A673 (cell line): ENCODE results near the gene DENND2C. TPM values are rescaled to one million over a fixed set of nuclear protein-coding genes. Genes with fewer than 3 reads are reported as not detected.

Source experiments
- BruUV-seq: library from RNA; stranded (reverse); fragments of 400-500 nt; replicated peaks from 2 replicates; lab custom pipeline; 2021; lab: Mats Ljungman, UMichigan
- CTCF ChIA-PET: fragments of 300-600 bp; sonication (Branson Sonifier 250); formaldehyde crosslinking; loops from one replicate; lab custom pipeline; 2022; ENCODE audit warnings: antibody characterized with exemption; lab: Charles Lee
- POLR2A ChIA-PET: fragments of 300-600 bp; sonication (Branson Sonifier 250); formaldehyde crosslinking; loops from one replicate; lab custom pipeline; 2022; ENCODE audit warnings: antibody characterized with exemption; ENCODE audit not compliant: low non-redundant PET; lab: Charles Lee
- DNase-seq: peaks from one replicate; pipeline ENCODE4 v3.0.0-alpha.2; 2015; ENCODE audit warnings: low spot score
- H3K27ac ChIP-seq: fragments of 200-600 bp; sonication (generic); 2 replicates; pipeline ENCODE4 v1.5.1; 2016; ENCODE audit warnings: mixed run types, low read depth, mild to moderate bottlenecking, mixed read lengths, antibody characterized with exemption, low read length; ENCODE audit not compliant: poor library complexity, severe bottlenecking
- H3K27me3 ChIP-seq: fragments of 200-600 bp; sonication (generic); replicated peaks from 2 replicates; pipeline ENCODE4 v1.6.1; 2017; ENCODE audit warnings: mixed run types, low read depth, mild to moderate bottlenecking, mixed read lengths, antibody characterized with exemption, low read length; ENCODE audit not compliant: insufficient read depth, poor library complexity
- H3K36me3 ChIP-seq: fragments of 200-600 bp; sonication (generic); 2 replicates; pipeline ENCODE4 v1.6.1; 2016; ENCODE audit warnings: mixed run types, mild to moderate bottlenecking, mixed read lengths, antibody characterized with exemption, low read length; ENCODE audit not compliant: insufficient read depth, poor library complexity, severe bottlenecking
- H3K4me1 ChIP-seq: fragments of 200-600 bp; sonication (generic); 2 replicates; pipeline ENCODE4 v1.6.1; 2017; ENCODE audit warnings: mixed run types, mild to moderate bottlenecking, mixed read lengths, antibody characterized with exemption, low read length; ENCODE audit not compliant: insufficient read depth, poor library complexity, severe bottlenecking
- H3K4me3 ChIP-seq: fragments of 200-600 bp; sonication (generic); 2 replicates; pipeline ENCODE4 v1.5.1; 2016; ENCODE audit warnings: low read depth, mixed run types, mild to moderate bottlenecking, mixed read lengths, low read length; ENCODE audit not compliant: poor library complexity, severe bottlenecking
- H3K9me3 ChIP-seq: fragments of 200-600 bp; sonication (generic); 2 replicates; pipeline ENCODE4 v1.6.1; 2016; ENCODE audit warnings: mixed run types, low read depth, mild to moderate bottlenecking, mixed read lengths, antibody characterized with exemption, low read length; ENCODE audit not compliant: poor library complexity, severe bottlenecking
- CTCF ChIP-seq: fragments of 300-800, 200-600 bp; sonication (generic); conservative IDR thresholded peaks from 2 replicates; pipeline ENCODE4 v1.5.1; 2017; ENCODE audit warnings: low read depth, mild to moderate bottlenecking, antibody characterized with exemption, low read length, moderate library complexity, mixed read lengths
- EZH2 ChIP-seq: fragments of 200-600 bp; sonication (generic); IDR thresholded peaks from 2 replicates; pipeline ENCODE4 v1.6.1; 2017; ENCODE audit warnings: borderline replicate concordance, low read depth, mild to moderate bottlenecking, mixed read lengths, antibody characterized with exemption, low read length; ENCODE audit not compliant: poor library complexity, severe bottlenecking
- intact Hi-C: fragments of 100-400 bp; cut with micrococcal nuclease; formaldehyde crosslinking; loops from one replicate; pipeline ENCODE4 v1.10.0; 2022; ENCODE audit not compliant: unreplicated experiment
- total RNA-seq: library from RNA; stranded (reverse); gene quantifications from 2 replicates; pipeline ENCODE4 v1.2.3, GENCODE V29; 2021

The DENND2C gene
- total RNA-seq, 1 experiment from 2014 or later, result 1.9 TPM

DNA sequence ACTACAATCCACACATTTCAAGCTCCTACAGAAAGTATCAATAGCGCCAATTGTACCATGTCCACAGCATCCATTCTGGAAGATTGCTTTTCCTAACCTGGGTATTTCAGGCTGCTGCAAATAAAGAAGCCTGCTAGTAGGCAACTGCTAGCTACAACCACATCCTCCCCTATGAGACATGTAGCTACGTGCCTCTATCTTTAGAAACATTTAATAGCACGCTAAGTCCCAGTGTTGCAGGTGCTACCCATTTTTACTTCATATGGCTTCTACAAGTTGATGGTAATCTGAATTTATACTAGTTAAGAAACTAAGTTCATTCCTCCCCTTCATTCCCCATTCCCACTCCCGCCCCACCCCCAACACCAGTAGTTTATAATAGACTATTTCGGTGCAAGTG lies 32.9 kb upstream of the DENND2C start:
- BruUV-seq, result no TSS peak
- ChIA-PET POLR2A (no interaction called here), CTCF (no interaction called here)
- Histone ChIP-seq H3K4me3 (no peak overlapping the region), H3K9me3 (no peaks in the 10 kb centered on the region), H3K27me3 (no peaks in the 10 kb centered on the region), H3K27ac (no peak overlapping the region), H3K4me1 (no peaks in the 10 kb centered on the region), H3K36me3 (peaks cover 17% of the 10 kb centered on the region)
- DNase-seq, result no peak
- intact Hi-C loops, result no loop called here
- TF ChIP-seq CTCF, result no peak
- no peak for TF ChIP-seq EZH2

- no peaks in the 10 kb centered on the region for H3K4me1 ChIP-seq
- H3K9me3 ChIP-seq, result no peaks in the 10 kb centered on the region
- H3K4me3 ChIP-seq, result no peak overlapping the region
- TF ChIP-seq EZH2 (no peak), CTCF (no peak)
- peaks cover 9% of the 10 kb centered on the region for H3K36me3 ChIP-seq
- no peak overlapping the region for H3K27ac ChIP-seq
- no peaks in the 10 kb centered on the region for H3K27me3 ChIP-seq
- no peak for DNase-seq
- ChIA-PET CTCF (no interaction called here), POLR2A (no interaction called here)
- intact Hi-C loops, result no loop called here
- no TSS peak for BruUV-seq
Measured at GRCh38 chr1:114701931-114702330, 32.1 kb upstream of the DENND2C start.

DNA sequence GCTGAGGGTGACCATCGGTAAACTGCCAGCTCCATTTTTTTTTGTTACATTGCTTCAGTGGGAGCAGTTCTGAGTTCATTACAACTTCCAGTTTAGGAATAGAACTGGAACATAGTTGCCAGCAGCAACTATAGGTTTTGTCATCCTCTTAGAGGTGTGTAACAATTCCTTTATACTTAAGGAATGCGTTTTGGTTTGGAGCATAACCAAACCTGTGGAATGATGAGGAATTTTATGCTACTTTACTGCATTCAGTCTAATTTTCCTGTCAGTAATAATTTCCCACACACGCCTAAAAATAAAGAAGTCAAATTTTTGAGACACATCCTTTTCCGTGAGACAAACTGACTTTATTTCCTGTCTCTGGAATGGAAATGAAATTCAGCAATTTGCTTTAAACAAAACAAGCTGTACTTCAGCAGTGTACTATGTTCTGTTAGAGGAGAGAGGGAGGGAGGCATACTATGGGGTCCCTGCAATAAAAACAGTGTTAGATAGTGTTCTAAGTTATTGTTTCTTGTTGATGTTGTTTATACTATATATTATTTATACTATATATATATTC lies 30.3 kb upstream of the DENND2C start:
- intact Hi-C loops, result no loop called here
- CTCF ChIA-PET, result no interaction called here
- no peak for DNase-seq
- POLR2A ChIA-PET, result no interaction called here
- no peaks in the 10 kb centered on the region for H3K27me3 ChIP-seq
- no TSS peak for BruUV-seq
- TF ChIP-seq CTCF (no peak), EZH2 (no peak)
- H3K4me1 ChIP-seq, result no peaks in the 10 kb centered on the region
- no peaks in the 10 kb centered on the region for H3K9me3 ChIP-seq
- H3K36me3 ChIP-seq, result no peaks in the 10 kb centered on the region
- no peak overlapping the region for H3K27ac ChIP-seq
- no peak overlapping the region for H3K4me3 ChIP-seq
